Mucosa of descending colon (tissue), 3 donors: ENCODE measurements around the gene CMBL. TPM values are rescaled to one million over a fixed set of nuclear protein-coding genes. Genes with fewer than 3 reads are reported as not detected.
"Not testable (repeated sequence)": the region's sequence is repeated elsewhere in the genome, so short reads cannot be mapped to it uniquely, and the experiment has no call there.

ENCODE experiments used
- ATAC-seq: fragments of 200-7000 bp; cut with Tn5 transposase; one replicate; pipeline ENCODE4 v1.9.1; 2020; ENCODE audit warnings: mild to moderate bottlenecking, moderate library complexity
- DNase-seq, 3 donors: peaks; one replicate each; pipeline ENCODE4 v3.0.0-alpha.2; 2020
- H3K36me3 ChIP-seq: fragments of 200-600 bp; one replicate; pipeline ENCODE4 v1.8.0; 2021; ENCODE audit warnings: low read depth, mild to moderate bottlenecking
- H3K4me1 ChIP-seq: fragments of 200-600 bp; one replicate; pipeline ENCODE4 v1.8.0; 2021; ENCODE audit warnings: low read depth, mild to moderate bottlenecking
- H3K4me3 ChIP-seq: fragments of 200-600 bp; one replicate; pipeline ENCODE4 v1.8.0; 2021; ENCODE audit warnings: mild to moderate bottlenecking
- H3K9me3 ChIP-seq: fragments of 200-600 bp; one replicate; pipeline ENCODE4 v1.8.0; 2021; ENCODE audit warnings: mild to moderate bottlenecking
- intact Hi-C, 2 donors: fragments of 100-400 bp; cut with DNase I in 1 of 2; cut with micrococcal nuclease in 1 of 2; formaldehyde crosslinking; loops; one replicate each; pipeline versions ENCODE4 v1.11.0 to v1.11.1; 2022; cut with DNase I, micrococcal nuclease
- total RNA-seq, 3 donors: library from RNA; stranded (reverse); fragmentation: NEBNext Ultra II Directional in 2 of 3; extraction: Animal tissue kit (Norgen Biotek cat#: 25700) in 2 of 3; gene quantifications; one replicate each; pipeline versions ENCODE4 v1.2.1 to v1.2.4, GENCODE V29; 2021 to 2023
- TF ChIP-seq, protein P1 (sequence below): fragments of 200-600 bp; IDR thresholded peaks from one replicate; pipeline ENCODE4 v1.8.0; 2022; ENCODE audit warnings: antibody characterized with exemption, mild to moderate bottlenecking
- donor health status: DM: no; HTN: no; CAD: no; lungs with moderate emphysema.
- donor health status: DM: no; HTN: no; CAD: no.
- donor health status: DM: no; HTN: yes; CAD: no.

The CMBL gene
- total RNA-seq, 3 donors from 2014 or later, result 81.4 to 210 (median 97.9) TPM

DNA sequence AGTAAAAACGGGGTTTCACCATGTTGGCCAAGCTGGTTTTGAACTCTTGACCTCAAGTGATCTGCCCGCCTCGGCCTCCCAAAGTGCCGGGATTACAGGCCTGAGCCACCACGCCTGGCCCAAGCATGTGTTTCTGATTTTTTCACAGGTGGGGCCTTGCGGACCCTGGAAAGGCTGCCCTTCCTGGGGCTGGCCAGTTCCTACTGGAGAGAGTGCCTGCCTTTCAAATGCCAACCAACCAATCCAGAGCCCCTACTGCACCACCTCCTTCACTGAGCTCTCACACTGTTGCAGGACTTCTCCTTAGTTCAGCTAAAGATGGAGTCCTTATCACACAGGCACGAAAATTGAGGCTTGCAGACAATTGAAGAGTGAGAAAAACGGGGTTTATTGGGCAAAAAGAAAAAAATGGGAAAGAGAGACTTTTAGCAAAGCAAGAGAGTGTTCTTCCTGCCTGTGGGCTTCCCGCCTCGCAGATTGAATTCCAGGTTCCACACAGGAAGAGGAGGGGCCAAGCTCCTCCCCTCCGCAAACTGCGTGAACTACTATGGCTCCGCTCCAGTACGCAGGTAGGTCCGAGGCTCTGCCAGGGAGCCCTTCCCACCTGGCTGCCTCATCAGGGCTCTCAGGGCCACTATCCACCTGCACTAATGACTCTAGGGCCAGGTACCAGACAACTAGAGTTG lies 8.3 kb upstream of the CMBL start:
- no peaks in the 10 kb centered on the region for H3K36me3 ChIP-seq
- ATAC-seq, result no peak
- no peaks in the 10 kb centered on the region for H3K9me3 ChIP-seq
- no peak for DNase-seq
- no peaks in the 10 kb centered on the region for H3K4me1 ChIP-seq
- intact Hi-C loops, result no loop called here
- H3K4me3 ChIP-seq, result no peak overlapping the region
- TF ChIP-seq, protein P1, sequence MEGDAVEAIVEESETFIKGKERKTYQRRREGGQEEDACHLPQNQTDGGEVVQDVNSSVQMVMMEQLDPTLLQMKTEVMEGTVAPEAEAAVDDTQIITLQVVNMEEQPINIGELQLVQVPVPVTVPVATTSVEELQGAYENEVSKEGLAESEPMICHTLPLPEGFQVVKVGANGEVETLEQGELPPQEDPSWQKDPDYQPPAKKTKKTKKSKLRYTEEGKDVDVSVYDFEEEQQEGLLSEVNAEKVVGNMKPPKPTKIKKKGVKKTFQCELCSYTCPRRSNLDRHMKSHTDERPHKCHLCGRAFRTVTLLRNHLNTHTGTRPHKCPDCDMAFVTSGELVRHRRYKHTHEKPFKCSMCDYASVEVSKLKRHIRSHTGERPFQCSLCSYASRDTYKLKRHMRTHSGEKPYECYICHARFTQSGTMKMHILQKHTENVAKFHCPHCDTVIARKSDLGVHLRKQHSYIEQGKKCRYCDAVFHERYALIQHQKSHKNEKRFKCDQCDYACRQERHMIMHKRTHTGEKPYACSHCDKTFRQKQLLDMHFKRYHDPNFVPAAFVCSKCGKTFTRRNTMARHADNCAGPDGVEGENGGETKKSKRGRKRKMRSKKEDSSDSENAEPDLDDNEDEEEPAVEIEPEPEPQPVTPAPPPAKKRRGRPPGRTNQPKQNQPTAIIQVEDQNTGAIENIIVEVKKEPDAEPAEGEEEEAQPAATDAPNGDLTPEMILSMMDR, result no peak

DNA sequence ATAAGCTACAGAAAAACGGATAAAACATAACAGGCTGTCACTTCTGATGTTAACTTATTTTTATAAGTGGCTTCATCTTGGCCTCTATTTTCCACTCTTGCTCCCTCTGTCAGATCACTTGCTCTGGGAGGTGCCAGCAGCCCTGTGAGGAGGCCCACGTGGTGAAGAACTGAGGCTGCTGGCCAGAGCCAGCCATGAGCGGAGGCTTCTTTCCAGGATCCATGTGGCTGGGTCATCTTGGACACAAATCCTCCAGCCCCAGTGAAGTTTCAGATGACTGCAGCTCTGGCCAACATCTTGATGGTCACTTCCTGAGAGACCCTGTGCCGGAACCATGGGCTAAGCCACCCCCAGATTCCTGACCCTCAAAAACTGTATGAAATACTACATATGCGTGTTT lies 7.5 kb upstream of the CMBL start:
- DNase-seq, result no peak
- intact Hi-C loops, result no loop called here
- no peak for ATAC-seq
- TF ChIP-seq, protein P1, result no peak
- no peaks in the 10 kb centered on the region for H3K9me3 ChIP-seq
- H3K4me3 ChIP-seq, result no peak overlapping the region
- H3K36me3 ChIP-seq, result no peaks in the 10 kb centered on the region
- H3K4me1 ChIP-seq, result no peaks in the 10 kb centered on the region

GRCh38 chr5:10311595-10312425 lies 4.1 kb upstream of the CMBL start:
- no peak for DNase-seq
- H3K9me3 ChIP-seq, result no peaks in the 10 kb centered on the region
- TF ChIP-seq, protein P1, result no peak
- no peaks in the 10 kb centered on the region for H3K4me1 ChIP-seq
- ATAC-seq, result no peak
- intact Hi-C loops, result no loop called here
- H3K4me3 ChIP-seq, result no peak overlapping the region
- no peaks in the 10 kb centered on the region for H3K36me3 ChIP-seq

- ATAC-seq, intact Hi-C loops: not testable (repeated sequence)
Measured at GRCh38 chr5:10310835-10311570, 3.3 kb upstream of the CMBL start.

GRCh38 chr5:10310066-10310779 lies 2.5 kb upstream of the CMBL start:
- Histone ChIP-seq H3K4me1 (peaks cover 10% of the 10 kb centered on the region), H3K9me3 (no peaks in the 10 kb centered on the region), H3K4me3 (no peak overlapping the region), H3K36me3 (no peaks in the 10 kb centered on the region)
- intact Hi-C loops, result no loop called here
- DNase-seq, result peak in 2 of 3 donors; percentile 49 to 61
- TF ChIP-seq, protein P1, result no peak
- ATAC-seq, result peak; percentile 43

More at GRCh38 chr5:10310835-10311570, 3.3 kb upstream of the CMBL start:
- not testable (repeated sequence) for DNase-seq, H3K4me1 ChIP-seq, H3K9me3 ChIP-seq, H3K36me3 ChIP-seq, H3K4me3 ChIP-seq
